H1 (cell line): ENCODE data around the gene P2RX1. TPM values are rescaled to one million over a fixed set of nuclear protein-coding genes. Genes with fewer than 3 reads are reported as not detected.

Experiments used
- CBX8 ChIP-seq: fragments of 300-800, 300-1000 bp; sonication (generic); IDR thresholded peaks from 2 replicates; pipeline ENCODE4 v1.7.1; 2016; ENCODE audit warnings: low read depth, low read length, borderline replicate concordance
- CHD1 ChIP-seq: IDR thresholded peaks from 2 replicates; pipeline ENCODE4 v1.6.1; 2012; ENCODE audit warnings: low read depth, low read length, improper control_type of control experiment
- HDAC6 ChIP-seq: IDR thresholded peaks from one replicate; pipeline ENCODE4 v1.7.1; 2012; ENCODE audit warnings: low read depth, mild to moderate bottlenecking, inconsistent platforms, low read length, moderate library complexity
- JUND ChIP-seq: IDR thresholded peaks from 2 replicates; pipeline ENCODE4 v1.6.1; 2011; ENCODE audit warnings: mild to moderate bottlenecking, improper control_type of control experiment, low read length
- RNF2 ChIP-seq: fragments of 200-900, 300-1000 bp; sonication (generic); IDR thresholded peaks from 2 replicates; pipeline ENCODE4 v1.7.1; 2016; ENCODE audit warnings: borderline replicate concordance, low read depth, mild to moderate bottlenecking, antibody characterized with exemption, low read length; ENCODE audit not compliant: poor library complexity, severe bottlenecking; ENCODE audit errors: missing control alignments
- SIN3A ChIP-seq, 2 experiments: IDR thresholded peaks in 1 of 2; conservative IDR thresholded peaks in 1 of 2; 2 replicates each; pipeline ENCODE4 v1.6.1; 2011 to 2012; ENCODE audit warnings: low read length in 2 of 2, improper control_type of control experiment in 1 of 2, low read depth in 1 of 2, mild to moderate bottlenecking in 1 of 2
- SIX5 ChIP-seq: IDR thresholded peaks from 2 replicates; pipeline ENCODE4 v1.6.1; 2011; ENCODE audit warnings: mild to moderate bottlenecking, low read depth, low read length
- TAF7 ChIP-seq: optimal IDR thresholded peaks from 2 replicates; pipeline ENCODE3; 2011; ENCODE audit warnings: low read depth, mild to moderate bottlenecking, inconsistent platforms, low read length, moderate library complexity, borderline replicate concordance
- TCF12 ChIP-seq: IDR thresholded peaks from 2 replicates; pipeline ENCODE4 v1.6.1; 2011; ENCODE audit warnings: low read depth, mild to moderate bottlenecking, low read length
- polyA plus RNA-seq, 7 experiments: library from polyadenylated mRNA; depleted of rRNA in 3 of 7; stranded (reverse) in 5 of 7; unstranded in 2 of 7; fragments of >200 nt in 5 of 7; fragments of 200-250 nt in 2 of 7; gene quantifications; 1 replicate in 5 of 7; 2 replicates in 1 of 7; 4 replicates in 1 of 7; pipeline versions ENCODE4 v1.2.1 to v1.2.3, GENCODE V29; 2011 to 2013; ENCODE audit warnings: missing spikeins in 2 of 7, mixed read lengths in 2 of 7
- total RNA-seq: library from RNA; stranded (reverse); fragmentation: NEBNext Ultra II Directional; extraction: Animal tissue kit (Norgen Biotek cat#: 25700); gene quantifications from 2 replicates; pipeline ENCODE4 v1.2.1, GENCODE V29; 2021

P2RX1 gene
- total and polyA plus RNA-seq, 2 of the 8 experiments (the other 6 are each of a cell fraction or from before 2014, with no cell fraction given), result 0.45 to 1.1 TPM

- no peak for TF ChIP-seq TCF12
- no peak for TF ChIP-seq RNF2
- TF ChIP-seq CHD1, result no peak
- no peak for TF ChIP-seq TAF7
- no peak for TF ChIP-seq SIX5
- TF ChIP-seq SIN3A (conservative IDR thresholded peaks at IDR 0.05 in 1 of 2, IDR thresholded peaks at IDR 0.05 in 1 of 2; ENCODE audit: low read depth in 1 of 2, low read length in 2 of 2), result no peak
- no peak for TF ChIP-seq CBX8
- TF ChIP-seq JUND, result no peak
- TF ChIP-seq HDAC6, result no peak
Observed at GRCh38 chr17:3915995-3916696, at the start of gene P2RX1 (continued).
